GM20000 (cell line): ENCODE results near the gene ATG14.

Source experiments
- DNase-seq: peaks from one replicate; pipeline ENCODE4 v3.0.0; 2012; ENCODE audit warnings: low spot score
- CTCF ChIP-seq: IDR thresholded peaks from 2 replicates; pipeline ENCODE4 v1.5.1; 2012; ENCODE audit warnings: mild to moderate bottlenecking, control low read depth; ENCODE audit errors: extremely low read depth, missing control alignments

ATG14 gene

DNA sequence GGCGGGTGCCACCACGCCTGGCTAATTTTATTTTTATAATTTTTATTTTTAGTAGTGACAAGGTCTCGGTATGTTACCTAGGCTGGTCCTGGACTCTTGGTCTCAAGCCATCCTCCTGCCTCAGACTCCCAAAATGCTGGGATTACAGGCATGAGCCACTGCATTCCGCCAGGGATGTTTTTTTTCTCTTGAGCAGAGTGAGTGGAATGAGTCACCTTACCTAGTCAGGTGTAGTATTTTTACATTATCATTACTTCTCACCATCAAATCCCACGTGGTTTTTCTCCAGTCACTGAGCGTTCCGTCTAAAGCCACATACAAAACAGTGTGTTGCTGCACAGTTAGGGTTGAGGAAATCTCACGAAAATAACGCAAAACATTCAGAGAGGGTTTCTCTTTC is 29.7 kb upstream of the ATG14 start:
- no peak for DNase-seq
- no peak for TF ChIP-seq CTCF

DNA sequence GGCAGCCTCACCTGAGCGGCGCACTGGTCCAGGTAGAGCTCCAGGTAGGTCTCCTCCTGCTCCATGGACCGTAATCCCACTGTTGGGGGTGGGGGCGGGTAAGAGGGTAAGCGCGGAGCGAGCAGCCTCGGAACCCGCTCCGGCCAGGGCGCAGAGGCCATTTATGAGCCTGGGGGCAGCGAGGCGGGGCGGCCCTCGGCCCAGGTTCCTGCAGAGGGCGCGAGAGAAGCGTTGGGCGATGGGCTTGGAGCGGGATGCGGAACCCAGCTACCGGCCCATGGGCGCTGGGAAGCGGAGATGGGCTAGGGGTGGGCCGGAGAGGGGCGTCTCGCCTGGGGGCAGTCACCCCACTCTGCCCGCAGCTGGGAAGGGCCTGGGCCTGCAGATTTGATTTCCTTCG is 28.8 kb upstream of the ATG14 start, which contains the start of gene TBPL2:
Gene TBPL2 (minus strand): TSS at position 232 of the 400 bp plus-strand sequence. CDS start 167 bp downstream, at position 65.
- peak; percentile 23 for TF ChIP-seq CTCF
- no peak for DNase-seq

GRCh38 chr14:55438066-55438683 is 26.5 kb upstream of the ATG14 start:
- TF ChIP-seq CTCF, result peak; percentile 41
- DNase-seq, result peak; percentile 55

GRCh38 chr14:55436931-55437330 is 25.3 kb upstream of the ATG14 start:
- no peak for DNase-seq
- no peak for TF ChIP-seq CTCF

DNA sequence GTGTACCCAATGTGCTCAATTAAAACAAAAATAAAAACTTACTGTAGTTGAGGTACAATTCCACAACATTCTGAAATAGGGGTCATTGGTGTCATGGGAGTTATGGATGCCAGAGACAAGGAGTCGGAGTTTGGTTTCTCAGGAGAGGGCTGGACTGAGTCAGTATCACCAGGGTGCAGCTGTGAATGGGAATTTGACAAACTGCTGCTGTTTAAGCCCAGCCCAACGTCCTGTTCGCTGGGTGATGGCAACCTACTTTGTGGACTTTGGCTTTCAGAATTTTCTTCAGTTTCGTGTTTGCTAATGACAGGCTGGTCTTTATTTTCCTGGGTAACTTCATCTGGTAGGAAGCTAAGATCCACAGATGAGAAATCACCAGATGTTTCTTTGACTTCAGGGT is 24.9 kb upstream of the ATG14 start:
- DNase-seq, result no peak
- no peak for TF ChIP-seq CTCF

- no peak for DNase-seq
- TF ChIP-seq CTCF, result no peak
Observed at GRCh38 chr14:55434805-55435174, 23.2 kb upstream of the ATG14 start.

DNA sequence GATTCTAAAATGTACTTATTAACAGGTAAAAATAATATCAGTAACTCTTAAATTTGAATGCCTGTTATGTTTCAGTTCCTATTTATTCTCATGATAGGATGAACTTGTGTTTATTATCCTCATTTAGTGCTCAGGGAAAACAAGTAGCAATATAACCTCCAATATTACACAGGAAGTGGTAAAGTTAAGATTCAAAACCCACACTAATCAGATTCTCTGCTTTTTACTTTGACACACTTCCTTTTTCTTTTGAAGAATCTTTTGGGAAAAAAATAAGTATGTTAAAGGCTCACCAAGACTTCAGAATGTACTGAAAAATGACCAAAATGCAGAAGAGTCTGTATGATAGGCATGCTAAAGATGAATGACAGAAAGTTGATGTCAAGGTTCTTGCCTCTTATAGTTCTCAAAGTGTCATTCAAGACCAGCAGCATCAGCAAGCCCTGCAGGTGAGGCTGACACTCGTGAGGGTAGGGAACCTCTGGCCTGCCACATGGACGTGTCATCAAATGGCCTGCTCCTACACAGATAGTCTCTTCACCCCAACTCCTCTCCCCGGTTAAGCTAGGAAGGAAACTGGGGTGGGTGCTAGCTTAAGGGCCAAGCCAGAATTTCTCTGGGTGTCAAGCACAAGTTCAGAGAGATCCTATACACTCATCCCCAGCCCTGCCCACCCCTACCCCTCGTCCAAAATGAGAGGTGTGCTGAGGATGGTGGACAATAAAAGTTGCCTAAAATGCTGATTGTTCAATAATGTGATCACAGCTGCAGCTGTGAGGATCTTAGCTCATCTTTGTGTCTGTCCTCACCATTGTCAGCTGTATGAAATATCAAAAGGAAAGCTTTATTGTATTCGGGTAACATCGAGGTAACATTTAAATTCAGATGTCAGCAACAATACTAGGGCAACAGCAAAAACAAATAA is 22.5 kb upstream of the ATG14 start:
- TF ChIP-seq CTCF, result no peak
- no peak for DNase-seq
